GM19023 (cell line): ENCODE measurements around the gene TRMT10A.

Experiments
- ATAC-seq: cut with Tn5 transposase; IDR thresholded peaks from one replicate; pipeline ENCODE4 v1.9.1; 2021; ENCODE audit warnings: mild to moderate bottlenecking, moderate library complexity; ENCODE audit not compliant: unreplicated experiment

Gene TRMT10A

GRCh38 chr4:99563310-99564186, at the start of gene TRMT10A:
Gene TRMT10A, minus strand, starts transcription at chr4:99564039. Its CDS starts 4,701 bp downstream, at chr4:99559338.
- ATAC-seq: peak; percentile 97

- no peak for ATAC-seq
These were observed 48.9 kb upstream of the TRMT10A start for GRCh38 chr4:99612704-99613103.

- no peak for ATAC-seq
These were observed 48.4 kb upstream of the TRMT10A start for GRCh38 chr4:99612281-99612680.

- ATAC-seq: no peak
These were observed 46.9 kb upstream of the TRMT10A start for GRCh38 chr4:99610605-99611175.

- ATAC-seq: no peak
These were observed 44.6 kb upstream of the TRMT10A start for GRCh38 chr4:99608417-99608816.

- ATAC-seq: no peak
These were observed 42.9 kb upstream of the TRMT10A start for GRCh38 chr4:99606716-99607115.

- ATAC-seq: no peak
These were observed 31.0 kb upstream of the TRMT10A start for GRCh38 chr4:99594818-99595217.

- ATAC-seq: peak; percentile 87
These were observed 30.2 kb upstream of the TRMT10A start for GRCh38 chr4:99593781-99594641.

GRCh38 chr4:99591757-99592156, 27.9 kb upstream of the TRMT10A start:
- no peak for ATAC-seq

- ATAC-seq: no peak
These were observed 24.0 kb upstream of the TRMT10A start for GRCh38 chr4:99587803-99588202.

GRCh38 chr4:99587309-99587708, 23.5 kb upstream of the TRMT10A start:
- no peak for ATAC-seq

GRCh38 chr4:99586797-99587196, 23.0 kb upstream of the TRMT10A start:
- ATAC-seq: no peak

GRCh38 chr4:99586322-99586721, 22.5 kb upstream of the TRMT10A start:
- ATAC-seq: no peak

GRCh38 chr4:99585516-99585915, 21.7 kb upstream of the TRMT10A start:
- ATAC-seq: no peak

GRCh38 chr4:99578714-99579113, 14.9 kb upstream of the TRMT10A start:
- ATAC-seq: no peak

- peak; percentile 77 for ATAC-seq
These were observed 10.9 kb upstream of the TRMT10A start, which contains the start of gene MTTP for GRCh38 chr4:99574530-99575324. Gene MTTP, plus strand, starts transcription at chr4:99574824. Its CDS starts 86 bp downstream, at chr4:99574910.

- ATAC-seq: no peak
These were observed 10.0 kb upstream of the TRMT10A start for GRCh38 chr4:99573735-99574368.

GRCh38 chr4:99572527-99573240, 8.8 kb upstream of the TRMT10A start:
- ATAC-seq: no peak

GRCh38 chr4:99571883-99572282, 8.0 kb upstream of the TRMT10A start:
- ATAC-seq: no peak
